IPS-20b (cell line): Measurements from ENCODE around the gene EMC10.
"Not testable (repeated sequence)": the region's sequence is repeated elsewhere in the genome, so short reads cannot be mapped to it uniquely, and the experiment has no call there.

Experiments
- H3K27ac ChIP-seq: one replicate; pipeline ENCODE4 v1.5.1; 2013; ENCODE audit warnings: low read length
- H3K27me3 ChIP-seq: 2 replicates; pipeline ENCODE4 v1.6.1; 2013; ENCODE audit warnings: mild to moderate bottlenecking, low read length, inconsistent platforms; ENCODE audit not compliant: insufficient read depth
- H3K36me3 ChIP-seq: 2 replicates; pipeline ENCODE4 v1.6.1; 2013; ENCODE audit warnings: low read depth, mild to moderate bottlenecking, inconsistent platforms, low read length, moderate library complexity; ENCODE audit not compliant: insufficient read depth
- H3K4me1 ChIP-seq: 2 replicates; pipeline ENCODE4 v1.6.1; 2013; ENCODE audit warnings: mild to moderate bottlenecking, control low read depth, inconsistent platforms, low read length, moderate library complexity; ENCODE audit not compliant: insufficient read depth
- H3K4me3 ChIP-seq: 2 replicates; pipeline ENCODE4 v1.5.1; 2013; ENCODE audit warnings: mild to moderate bottlenecking, low read length, inconsistent platforms
- H3K9ac ChIP-seq: 2 replicates; pipeline ENCODE4 v1.6.1; 2013; ENCODE audit warnings: low read depth, mild to moderate bottlenecking, inconsistent platforms, low read length, moderate library complexity
- H3K9me3 ChIP-seq: 2 replicates; pipeline ENCODE4 v1.6.1; 2013; ENCODE audit warnings: mild to moderate bottlenecking, low read depth, low read length, inconsistent platforms; ENCODE audit not compliant: insufficient read depth

EMC10 gene

DNA sequence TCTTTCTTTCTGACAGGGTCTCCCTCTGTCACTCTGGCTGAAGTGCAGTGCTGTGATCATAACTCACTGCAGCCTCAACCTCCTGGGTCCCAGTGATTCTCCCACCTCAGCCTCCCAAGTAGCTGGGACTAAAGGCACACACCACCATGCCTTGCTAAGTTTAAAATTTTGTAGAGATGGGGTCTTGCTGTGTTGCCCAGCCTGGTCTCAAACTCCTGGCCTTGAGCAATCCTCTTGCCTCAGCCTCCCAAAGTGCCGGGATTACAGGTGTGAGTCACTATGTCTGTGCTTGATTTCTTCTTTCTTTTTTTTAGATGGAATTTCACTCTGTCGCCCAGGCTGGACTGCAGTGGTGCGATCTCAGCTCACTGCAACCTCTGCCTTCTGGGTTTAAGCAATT lies 51.7 kb downstream of the EMC10 start:
- H3K27ac ChIP-seq, H3K4me1 ChIP-seq, H3K27me3 ChIP-seq, H3K36me3 ChIP-seq, H3K4me3 ChIP-seq, H3K9ac ChIP-seq: not testable (repeated sequence)
- peaks cover 27% of the 10 kb centered on the region for H3K9me3 ChIP-seq

GRCh38 chr19:50531171-50531612 lies 54.9 kb downstream of the EMC10 start:
- peaks cover 44% of the 10 kb centered on the region for H3K9me3 ChIP-seq
- no peak overlapping the region for H3K9ac ChIP-seq
- no peaks in the 10 kb centered on the region for H3K27me3 ChIP-seq
- H3K4me1 ChIP-seq = no peaks in the 10 kb centered on the region
- H3K36me3 ChIP-seq = no peaks in the 10 kb centered on the region
- no peak overlapping the region for H3K27ac ChIP-seq
- H3K4me3 ChIP-seq = no peak overlapping the region

DNA sequence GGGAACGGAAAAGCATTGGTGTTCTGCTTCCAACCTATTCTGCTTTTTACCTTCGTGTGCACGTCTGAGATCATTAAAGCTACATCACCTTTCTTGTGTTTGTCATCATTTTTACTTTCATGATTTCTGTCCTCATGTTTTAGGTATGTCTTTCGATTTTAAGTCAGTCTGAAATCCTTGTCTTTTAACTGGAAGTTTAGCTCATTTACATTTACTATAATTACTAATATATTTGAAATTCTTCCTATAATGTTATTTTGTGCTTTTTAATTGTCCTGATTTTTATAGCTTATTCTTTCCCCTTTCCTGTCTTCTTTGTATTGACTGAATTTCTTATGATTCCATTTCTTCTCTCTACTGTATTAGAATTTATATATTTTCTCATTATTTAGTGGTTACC lies 56.6 kb downstream of the EMC10 start:
- Histone ChIP-seq H3K27ac (no peak overlapping the region), H3K27me3 (no peaks in the 10 kb centered on the region), H3K36me3 (no peaks in the 10 kb centered on the region), H3K9me3 (peaks cover 60% of the 10 kb centered on the region), H3K4me1 (no peaks in the 10 kb centered on the region), H3K9ac (no peak overlapping the region), H3K4me3 (no peak overlapping the region)

DNA sequence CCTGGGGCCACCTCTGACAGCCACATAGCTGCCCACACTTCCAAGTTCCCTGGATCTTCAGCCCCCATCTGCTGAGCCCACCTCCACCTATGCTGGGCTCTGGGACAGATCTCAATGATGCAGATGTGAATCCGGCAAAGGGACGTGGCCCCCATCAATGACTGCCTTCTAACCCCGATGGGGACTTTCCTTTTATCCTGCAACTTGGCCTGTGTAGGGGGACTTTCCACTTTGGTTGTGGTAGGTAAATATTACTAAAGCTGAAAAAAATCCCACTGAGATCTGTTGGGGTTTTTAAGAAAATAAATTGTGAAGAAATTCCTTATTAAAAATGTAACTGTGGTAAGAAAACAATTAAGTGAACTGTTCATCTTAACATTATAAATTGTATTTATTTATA lies 58.2 kb downstream of the EMC10 start:
- Histone ChIP-seq H3K4me1 (no peaks in the 10 kb centered on the region), H3K27ac (no peak overlapping the region), H3K4me3 (no peak overlapping the region), H3K36me3 (no peaks in the 10 kb centered on the region), H3K9ac (no peak overlapping the region), H3K27me3 (no peaks in the 10 kb centered on the region), H3K9me3 (peaks cover 58% of the 10 kb centered on the region)

- H3K9ac ChIP-seq = no peak overlapping the region
- H3K4me3 ChIP-seq = no peak overlapping the region
- H3K4me1 ChIP-seq = no peaks in the 10 kb centered on the region
- no peaks in the 10 kb centered on the region for H3K27me3 ChIP-seq
- H3K9me3 ChIP-seq = peaks cover 56% of the 10 kb centered on the region
- no peaks in the 10 kb centered on the region for H3K36me3 ChIP-seq
- H3K27ac ChIP-seq = no peak overlapping the region
Measured at GRCh38 chr19:50535672-50536187, 59.4 kb downstream of the EMC10 start.

DNA sequence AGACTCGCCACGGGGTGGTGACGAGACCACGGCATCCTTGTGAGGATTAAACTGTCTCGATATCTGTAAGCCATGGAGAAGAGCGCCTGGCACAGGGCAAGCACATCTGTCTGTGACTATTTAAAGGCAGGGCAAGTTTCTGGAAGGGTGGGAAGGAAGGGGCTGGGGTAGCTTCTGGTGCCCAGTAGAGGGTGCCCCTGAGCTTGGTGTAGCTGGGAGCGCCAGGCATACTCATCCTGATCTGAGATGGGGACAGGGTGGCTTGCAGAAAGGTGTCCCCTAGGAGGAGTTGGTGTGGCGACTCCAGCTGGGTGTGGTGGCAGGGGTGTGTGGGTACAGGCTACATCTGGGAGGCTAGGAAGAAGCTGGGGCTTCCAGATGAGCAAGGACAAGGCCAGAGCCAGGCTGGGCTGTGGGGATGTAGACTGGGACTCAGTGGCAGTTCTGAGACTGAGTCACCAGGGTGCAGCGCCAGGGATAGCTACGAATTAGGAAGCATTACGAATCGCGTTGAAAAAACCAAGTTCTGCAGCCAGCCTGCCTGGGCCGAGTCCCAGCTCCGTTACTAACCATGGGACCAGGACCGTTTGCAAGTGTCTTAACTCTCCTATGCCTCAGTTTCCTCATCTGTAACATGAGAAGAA lies 60.5 kb downstream of the EMC10 start:
- Histone ChIP-seq H3K27ac (no peak overlapping the region), H3K4me1 (no peaks in the 10 kb centered on the region), H3K4me3 (no peak overlapping the region), H3K27me3 (no peaks in the 10 kb centered on the region), H3K9ac (no peak overlapping the region), H3K36me3 (no peaks in the 10 kb centered on the region), H3K9me3 (peaks cover 53% of the 10 kb centered on the region)

GRCh38 chr19:50537306-50537685 lies 61.0 kb downstream of the EMC10 start:
- H3K9ac ChIP-seq = no peak overlapping the region
- H3K9me3 ChIP-seq = peaks cover 52% of the 10 kb centered on the region
- no peaks in the 10 kb centered on the region for H3K27me3 ChIP-seq
- no peaks in the 10 kb centered on the region for H3K36me3 ChIP-seq
- no peak overlapping the region for H3K4me3 ChIP-seq
- H3K4me1 ChIP-seq = no peaks in the 10 kb centered on the region
- no peak overlapping the region for H3K27ac ChIP-seq

GRCh38 chr19:50537769-50538230 lies 61.5 kb downstream of the EMC10 start:
- no peaks in the 10 kb centered on the region for H3K27me3 ChIP-seq
- no peak overlapping the region for H3K4me3 ChIP-seq
- no peaks in the 10 kb centered on the region for H3K36me3 ChIP-seq
- no peak overlapping the region for H3K27ac ChIP-seq
- H3K9ac ChIP-seq = no peak overlapping the region
- peaks cover 49% of the 10 kb centered on the region for H3K9me3 ChIP-seq
- no peaks in the 10 kb centered on the region for H3K4me1 ChIP-seq
